HG02885 (cell line): Measurements from ENCODE around the gene PLXNA4.
"Not testable (repeated sequence)": the region's sequence is repeated elsewhere in the genome, so short reads cannot be mapped to it uniquely, and the experiment has no call there.

Experiments
- ATAC-seq: cut with Tn5 transposase; IDR thresholded peaks from one replicate; pipeline ENCODE4 v1.9.1; 2021; ENCODE audit warnings: mild to moderate bottlenecking; ENCODE audit not compliant: unreplicated experiment, poor library complexity

The PLXNA4 gene

GRCh38 chr7:132197772-132198171 lies 378.5 kb downstream of the PLXNA4 start:
- no peak for ATAC-seq

- no peak for ATAC-seq
Observed at GRCh38 chr7:132193898-132194297, 382.4 kb downstream of the PLXNA4 start.

- ATAC-seq: no peak
Observed at GRCh38 chr7:132192809-132193208, 383.5 kb downstream of the PLXNA4 start.

- ATAC-seq: no peak
Observed at GRCh38 chr7:132191418-132191817, 384.9 kb downstream of the PLXNA4 start.

- ATAC-seq: no peak
Observed at GRCh38 chr7:132190683-132191082, 385.6 kb downstream of the PLXNA4 start.

- no peak for ATAC-seq
Observed at GRCh38 chr7:132189881-132190280, 386.4 kb downstream of the PLXNA4 start.

GRCh38 chr7:132187869-132188789 lies 388.1 kb downstream of the PLXNA4 start:
- ATAC-seq: no peak

GRCh38 chr7:132187391-132187790 lies 388.9 kb downstream of the PLXNA4 start:
- ATAC-seq: no peak

- no peak for ATAC-seq
Observed at GRCh38 chr7:132185150-132185549, 391.1 kb downstream of the PLXNA4 start.

- no peak for ATAC-seq
Observed at GRCh38 chr7:132183781-132184380, 392.4 kb downstream of the PLXNA4 start.

- ATAC-seq: no peak
Observed at GRCh38 chr7:132182992-132183391, 393.3 kb downstream of the PLXNA4 start.

- no peak for ATAC-seq
Observed at GRCh38 chr7:132181946-132182685, 394.2 kb downstream of the PLXNA4 start.

GRCh38 chr7:132181371-132181770 lies 394.9 kb downstream of the PLXNA4 start:
- no peak for ATAC-seq

- no peak for ATAC-seq
Observed at GRCh38 chr7:132180481-132180880, 395.8 kb downstream of the PLXNA4 start.

GRCh38 chr7:132179681-132180080 lies 396.6 kb downstream of the PLXNA4 start:
- ATAC-seq: no peak

- ATAC-seq: no peak
Observed at GRCh38 chr7:132179080-132179430, 397.2 kb downstream of the PLXNA4 start.

GRCh38 chr7:132178402-132179079 lies 397.7 kb downstream of the PLXNA4 start:
- not testable (repeated sequence) for ATAC-seq

- ATAC-seq: no peak
Observed at GRCh38 chr7:132177708-132178401, 398.4 kb downstream of the PLXNA4 start.

GRCh38 chr7:132176719-132177118 lies 399.6 kb downstream of the PLXNA4 start:
- no peak for ATAC-seq

- ATAC-seq: no peak
Observed at GRCh38 chr7:132171130-132171576, 405.1 kb downstream of the PLXNA4 start.
